HCT116 (cell line): ENCODE results near the gene CCDC86.

Source experiments
- CBX3 ChIP-seq: IDR thresholded peaks from 2 replicates; pipeline ENCODE4 v1.6.1; 2012; ENCODE audit warnings: low read depth
- CEBPB ChIP-seq: IDR thresholded peaks from 2 replicates; pipeline ENCODE4 v1.6.1; 2012; ENCODE audit warnings: low read depth
- CTCF ChIP-seq, 3 experiments: fragments of 200-600 bp in 1 of 3; sonication (generic) in 1 of 3; IDR thresholded peaks in 2 of 3; conservative IDR thresholded peaks in 1 of 3; 2 replicates each; pipeline ENCODE4 v1.5.1; 2012 to 2017; ENCODE audit warnings: low read depth in 2 of 3, low read length in 2 of 3, antibody characterized with exemption in 1 of 3, borderline replicate concordance in 1 of 3, control low read depth in 1 of 3, mild to moderate bottlenecking in 1 of 3, mixed read lengths in 1 of 3, mixed run types in 1 of 3, moderate library complexity in 1 of 3; ENCODE audit not compliant: insufficient read depth in 1 of 3
- EZH2 ChIP-seq: fragments of 200-600 bp; sonication (generic); IDR thresholded peaks from 2 replicates; pipeline ENCODE4 v1.6.1; 2017; ENCODE audit warnings: antibody characterized with exemption, mixed run types
- EZH2phosphoT487 ChIP-seq: fragments of 200-600 bp; IDR thresholded peaks from 2 replicates; pipeline ENCODE4 v1.6.1; 2018; ENCODE audit warnings: antibody characterized with exemption, borderline replicate concordance
- JUND ChIP-seq: IDR thresholded peaks from 2 replicates; pipeline ENCODE4 v1.6.1; 2012
- POLR2A ChIP-seq: IDR thresholded peaks from 2 replicates; pipeline ENCODE4 v1.7.0; 2011; ENCODE audit warnings: borderline replicate concordance; ENCODE audit not compliant: insufficient read depth, insufficient read length; ENCODE audit errors: extremely low read depth
- POLR2AphosphoS5 ChIP-seq: IDR thresholded peaks from 2 replicates; pipeline ENCODE4 v1.6.1; 2011; ENCODE audit warnings: mild to moderate bottlenecking, low read depth, low read length, moderate library complexity
- RAD21 ChIP-seq: IDR thresholded peaks from 2 replicates; pipeline ENCODE4 v1.6.1; 2012; ENCODE audit warnings: low read depth, mild to moderate bottlenecking
- REST ChIP-seq: IDR thresholded peaks from 2 replicates; pipeline ENCODE4 v1.6.1; 2012; ENCODE audit warnings: low read depth
- SIN3A ChIP-seq: IDR thresholded peaks from 2 replicates; pipeline ENCODE4 v1.6.1; 2012; ENCODE audit warnings: low read depth
- TCF7L2 ChIP-seq: IDR thresholded peaks from 2 replicates; pipeline ENCODE4 v1.7.0; 2011; ENCODE audit warnings: borderline replicate concordance, inconsistent platforms; ENCODE audit not compliant: insufficient read depth, insufficient read length; ENCODE audit errors: extremely low read depth
- YY1 ChIP-seq: IDR thresholded peaks from 2 replicates; pipeline ENCODE4 v1.6.1; 2011; ENCODE audit warnings: low read length, low read depth, moderate library complexity, mild to moderate bottlenecking; ENCODE audit not compliant: insufficient replicate concordance; ENCODE audit errors: extremely low read depth
- TF ChIP-seq, protein P1 (sequence below): IDR thresholded peaks from 2 replicates; pipeline ENCODE4 v1.6.1; 2012

DNA sequence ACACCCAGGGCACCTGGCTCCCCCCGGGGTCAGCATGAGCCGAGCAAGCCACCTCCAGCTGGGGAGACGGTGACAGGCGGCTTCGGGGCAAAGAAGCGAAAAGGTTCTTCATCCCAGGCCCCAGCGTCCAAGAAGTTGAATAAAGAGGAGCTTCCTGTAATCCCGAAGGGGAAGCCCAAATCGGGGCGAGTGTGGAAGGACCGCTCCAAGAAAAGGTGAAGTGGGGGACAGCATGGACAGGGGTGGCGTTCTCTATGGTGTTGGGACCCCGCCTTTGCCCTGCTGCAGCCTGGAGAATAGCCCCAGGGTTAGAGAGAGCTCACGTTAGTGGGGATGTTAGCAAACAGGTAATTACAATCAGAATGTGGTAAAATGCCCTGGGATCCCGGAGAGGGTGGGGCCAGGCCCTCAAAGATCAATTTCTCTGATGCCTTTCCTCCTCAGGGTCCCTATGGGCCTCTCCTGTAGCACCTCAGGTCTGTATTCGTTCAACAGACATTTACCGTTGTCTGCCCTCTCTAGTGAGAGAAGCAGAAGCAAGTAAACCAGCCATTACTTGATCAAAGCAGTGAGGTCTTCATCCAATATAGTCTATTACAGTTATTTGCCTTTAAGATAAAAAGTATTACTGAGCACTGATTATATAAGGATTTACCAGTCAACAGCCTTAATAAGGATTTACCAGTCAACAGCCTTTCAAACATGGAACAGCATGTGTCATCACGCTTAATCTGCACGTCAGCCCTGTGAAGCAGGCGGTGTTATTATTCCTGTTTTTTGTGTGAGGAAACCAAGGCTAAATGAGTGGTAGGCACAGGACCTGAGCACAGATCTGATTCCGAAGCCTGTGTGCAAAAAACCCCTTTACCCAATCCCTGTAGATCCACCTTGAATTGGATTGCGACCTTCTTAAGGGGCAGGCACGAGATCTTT is 1.0 kb downstream of the CCDC86 start:
- TF ChIP-seq POLR2A (no peak), EZH2phosphoT487 (no peak), REST (no peak), EZH2 (no peak), YY1 (no peak), RAD21 (no peak), CTCF (IDR thresholded peaks at IDR 0.05 in 2 of 3, conservative IDR thresholded peaks at IDR 0.05 in 1 of 3; ENCODE audit: borderline replicate concordance in 1 of 3, insufficient read depth in 1 of 3, low read depth in 2 of 3, low read length in 2 of 3) (no peak), SIN3A (no peak), CEBPB (no peak), CBX3 (no peak), TCF7L2 (no peak), JUND (no peak), POLR2AphosphoS5 (no peak)
- TF ChIP-seq, protein P1, sequence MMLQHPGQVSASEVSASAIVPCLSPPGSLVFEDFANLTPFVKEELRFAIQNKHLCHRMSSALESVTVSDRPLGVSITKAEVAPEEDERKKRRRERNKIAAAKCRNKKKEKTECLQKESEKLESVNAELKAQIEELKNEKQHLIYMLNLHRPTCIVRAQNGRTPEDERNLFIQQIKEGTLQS = no peak
